HPDE6-E6E7 (cell line): Measurements from ENCODE around the gene GNL1.
"Not testable (repeated sequence)": the region's sequence is repeated elsewhere in the genome, so short reads cannot be mapped to it uniquely, and the experiment has no call there.

Experiments used
- DNase-seq: peaks from one replicate; pipeline ENCODE4 v3.0.0; 2011; ENCODE audit warnings: missing footprints; ENCODE audit errors: extremely low spot score

GNL1 gene

DNA sequence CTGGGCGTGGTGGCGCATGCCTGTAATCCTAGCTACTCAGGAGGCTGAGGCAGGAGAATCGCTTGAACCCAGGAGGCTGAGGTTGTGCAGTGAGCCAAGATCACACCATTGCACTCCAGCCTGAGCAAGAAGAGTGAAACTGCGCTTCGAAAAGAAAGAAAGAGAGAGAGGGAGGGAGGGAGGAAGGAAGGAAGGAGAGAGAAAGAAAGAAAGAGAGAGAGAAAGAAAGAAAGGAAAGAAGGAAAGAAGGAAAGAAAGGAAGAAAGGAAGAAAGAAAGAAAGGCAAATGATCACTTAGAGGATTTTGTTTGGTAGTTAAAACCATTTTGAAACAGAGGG lies 59.1 kb downstream of the GNL1 start:
- not testable (repeated sequence) for DNase-seq

DNA sequence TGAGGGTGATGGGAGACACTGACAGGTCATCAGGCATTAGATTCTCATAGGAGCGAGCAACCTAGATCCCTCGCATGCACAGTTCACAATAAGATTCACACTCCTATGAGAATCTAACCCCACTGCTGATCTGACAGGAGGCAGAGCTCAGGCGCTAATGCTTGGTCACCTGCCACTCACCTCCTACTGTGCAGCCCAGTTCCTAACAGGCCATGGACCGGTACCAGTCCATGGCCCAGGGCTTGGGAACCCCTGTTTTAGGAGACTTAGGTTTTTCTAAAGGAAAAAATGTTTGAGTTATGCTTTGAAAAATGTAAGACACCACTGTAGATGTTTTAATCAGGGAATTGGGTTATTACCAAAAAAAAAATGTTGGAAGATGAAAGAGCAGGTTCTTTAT lies 60.3 kb downstream of the GNL1 start:
- DNase-seq, result no peak

DNA sequence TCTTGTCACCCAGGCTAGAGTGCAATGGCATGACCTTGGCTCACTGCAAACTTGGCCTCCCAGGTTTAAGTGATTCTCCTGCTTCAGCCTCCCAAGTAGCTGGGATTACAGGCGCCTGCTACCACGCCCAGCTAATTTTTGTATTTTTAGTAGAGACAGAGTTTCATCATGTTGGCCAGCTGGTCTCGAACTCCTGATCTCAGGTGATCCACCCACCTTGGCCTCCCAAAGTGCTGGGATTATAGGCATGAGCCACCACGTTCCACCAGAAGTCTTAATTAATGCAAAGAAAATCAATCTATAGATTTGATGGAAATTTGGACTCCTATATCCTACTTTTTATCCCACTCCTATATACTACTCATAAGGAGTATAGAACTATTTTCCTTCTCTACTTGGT lies 61.2 kb downstream of the GNL1 start:
- DNase-seq, result not testable (repeated sequence)

DNA sequence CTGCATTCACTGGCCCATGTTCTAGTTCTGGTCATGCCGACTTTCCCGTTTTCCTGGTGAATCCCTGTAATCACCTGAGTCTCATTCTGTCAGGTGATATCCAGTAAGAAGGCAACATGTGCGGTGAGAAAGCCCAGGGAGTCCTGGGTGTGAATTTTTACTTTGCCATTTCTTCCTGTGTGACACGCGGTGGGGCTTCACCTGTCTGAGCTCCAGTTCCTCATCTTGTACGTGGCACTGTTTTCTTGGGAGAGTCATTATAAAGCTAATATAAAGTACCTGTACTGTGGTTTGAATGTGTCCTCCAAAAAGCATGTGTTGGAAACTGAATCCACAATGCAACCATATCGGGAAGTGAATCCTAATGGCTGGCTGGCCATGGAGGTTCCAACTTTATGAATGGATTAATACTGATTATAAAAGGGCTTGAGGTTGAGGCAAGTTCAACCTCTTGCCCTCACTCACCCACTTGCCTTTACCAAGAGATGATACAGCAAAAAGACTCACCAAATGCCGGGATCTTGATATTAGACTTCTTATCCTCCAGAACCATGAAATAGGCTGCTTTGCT lies 61.9 kb downstream of the GNL1 start:
- DNase-seq, result no peak

DNA sequence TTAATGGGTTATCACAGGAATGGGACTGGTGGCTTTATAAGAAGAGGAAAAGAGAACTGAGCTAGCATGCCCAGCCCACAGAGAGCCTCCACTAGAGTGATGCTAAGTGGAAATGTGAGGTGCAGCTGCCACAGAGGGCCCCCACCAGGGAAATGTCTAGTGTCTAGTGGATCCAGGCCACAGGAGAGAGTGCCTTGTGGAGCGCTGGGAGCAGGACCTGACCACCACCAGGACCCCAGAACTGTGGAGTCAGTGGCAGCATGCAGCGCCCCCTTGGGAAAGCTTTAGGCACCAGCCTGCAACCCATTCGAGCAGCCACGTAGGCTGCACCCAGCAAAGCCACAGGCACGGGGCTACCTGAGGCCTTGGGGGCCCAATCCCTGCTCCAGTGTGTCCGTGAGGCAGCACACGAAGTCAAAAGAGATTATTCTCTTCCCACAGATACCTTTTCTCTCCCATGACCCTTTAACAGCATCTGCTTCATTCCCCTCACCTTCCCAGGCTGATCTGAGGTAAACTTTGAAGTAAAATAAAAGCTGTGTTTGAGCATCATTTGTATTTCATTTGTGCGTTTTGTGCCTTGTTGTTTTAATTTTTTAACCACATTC lies 62.5 kb downstream of the GNL1 start:
- DNase-seq, result no peak

DNA sequence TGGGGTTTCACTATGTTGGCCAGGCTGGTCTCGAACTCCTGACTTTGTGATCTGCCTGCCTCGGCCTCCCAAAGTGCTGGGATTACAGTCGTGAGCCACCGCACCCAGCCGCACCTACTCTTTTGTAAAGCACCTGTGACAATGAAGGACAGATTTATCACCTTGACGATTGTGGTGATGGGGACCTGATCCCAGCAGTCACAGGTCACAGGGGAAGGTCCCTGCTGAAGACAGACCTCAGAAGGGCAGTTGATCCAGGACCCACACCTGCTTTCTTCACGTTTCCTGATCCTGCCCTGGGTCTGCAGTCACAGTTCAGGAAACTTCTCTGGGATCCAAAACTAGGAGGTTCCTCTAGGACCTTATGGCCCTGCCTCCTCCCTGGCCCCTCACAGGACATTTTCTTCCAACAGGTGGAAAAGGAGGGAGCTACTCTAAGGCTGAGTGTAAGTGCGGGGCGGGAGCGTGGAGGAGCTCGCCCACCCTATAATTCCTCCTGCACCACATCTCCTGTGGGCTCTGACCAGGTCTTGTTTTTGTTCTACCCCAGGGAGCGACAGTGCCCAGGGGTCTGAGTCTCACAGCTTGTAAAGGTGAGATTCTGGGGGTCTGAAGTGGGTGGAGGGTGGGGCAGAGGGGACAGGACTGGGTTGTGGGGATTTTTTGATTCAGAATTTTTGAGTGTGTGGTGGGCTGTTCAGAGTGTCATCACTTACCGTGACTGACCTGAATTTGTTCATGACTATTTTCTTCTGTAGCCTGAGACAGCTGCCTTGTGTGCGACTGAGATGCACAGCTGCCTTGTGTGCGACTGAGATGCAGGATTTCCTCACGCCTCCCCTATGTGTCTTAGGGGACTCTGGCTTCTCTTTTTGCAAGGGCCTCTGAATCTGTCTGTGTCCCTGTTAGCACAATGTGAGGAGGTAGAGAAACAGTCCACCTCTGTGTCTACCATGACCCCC lies 64.0 kb downstream of the GNL1 start:
- no peak for DNase-seq
